ENCODE data around the gene GPRIN2.
"Not testable (repeated sequence)": the region's sequence is repeated elsewhere in the genome, so short reads cannot be mapped to it uniquely, and the experiment has no call there.

GPRIN2 gene

GRCh38 chr10:46515793-46516192 is 40.7 kb downstream of the GPRIN2 start:
- no peak for DNase-seq

- DNase-seq = no peak
Observed at GRCh38 chr10:46515366-46515765, 41.1 kb downstream of the GPRIN2 start.

- no peak for DNase-seq
Observed at GRCh38 chr10:46514899-46515298, 41.6 kb downstream of the GPRIN2 start.

- no peak for DNase-seq
Observed at GRCh38 chr10:46514431-46514861, 42.0 kb downstream of the GPRIN2 start.

GRCh38 chr10:46513333-46513732 is 43.1 kb downstream of the GPRIN2 start:
- not testable (repeated sequence) for DNase-seq

- DNase-seq = not testable (repeated sequence)
Observed at GRCh38 chr10:46512725-46513124, 43.7 kb downstream of the GPRIN2 start.

GRCh38 chr10:46512002-46512401 is 44.5 kb downstream of the GPRIN2 start:
- DNase-seq = not testable (repeated sequence)

Data from hematopoietic multipotent progenitor cell treated with erythropoietin and hydrocortisone succinate and interleukin-3 and kit ligand, for 8 days (in vitro differentiated cells).